ENCODE measurements around the gene SLC35G6.

SLC35G6 gene

GRCh38 chr17:7442142-7442541, 39.1 kb upstream of the SLC35G6 start:
- no peak overlapping the region for H2AFZ ChIP-seq (ENCODE audit: low read depth, low read length)
- H3K36me3 ChIP-seq (ENCODE audit: insufficient read depth, low read length), result no peaks in the 10 kb centered on the region
- peaks cover 18% of the 10 kb centered on the region for H3K27me3 ChIP-seq (ENCODE audit: insufficient read depth, low read length)

GRCh38 chr17:7443499-7444485, 37.5 kb upstream of the SLC35G6 start:
- Histone ChIP-seq H3K9me3 (ENCODE audit: low read length) (no peaks in the 10 kb centered on the region), H3K36me3 (ENCODE audit: insufficient read depth, low read length) (no peaks in the 10 kb centered on the region), H3K4me1 (ENCODE audit: insufficient read depth, low read length) (peaks cover 24% of the 10 kb centered on the region), H3K27me3 (ENCODE audit: insufficient read depth, low read length) (peaks cover 5% of the 10 kb centered on the region), H3K4me3 (ENCODE audit: low read length) (no peak overlapping the region), H2AFZ (ENCODE audit: low read depth, low read length) (no peak overlapping the region)

More at GRCh38 chr17:7442142-7442541, 39.1 kb upstream of the SLC35G6 start:
- H3K9me3 ChIP-seq (ENCODE audit: low read length), result no peaks in the 10 kb centered on the region
- H3K4me3 ChIP-seq (ENCODE audit: low read length), result no peak overlapping the region
- peaks cover 37% of the 10 kb centered on the region for H3K4me1 ChIP-seq (ENCODE audit: insufficient read depth, low read length)

DNA sequence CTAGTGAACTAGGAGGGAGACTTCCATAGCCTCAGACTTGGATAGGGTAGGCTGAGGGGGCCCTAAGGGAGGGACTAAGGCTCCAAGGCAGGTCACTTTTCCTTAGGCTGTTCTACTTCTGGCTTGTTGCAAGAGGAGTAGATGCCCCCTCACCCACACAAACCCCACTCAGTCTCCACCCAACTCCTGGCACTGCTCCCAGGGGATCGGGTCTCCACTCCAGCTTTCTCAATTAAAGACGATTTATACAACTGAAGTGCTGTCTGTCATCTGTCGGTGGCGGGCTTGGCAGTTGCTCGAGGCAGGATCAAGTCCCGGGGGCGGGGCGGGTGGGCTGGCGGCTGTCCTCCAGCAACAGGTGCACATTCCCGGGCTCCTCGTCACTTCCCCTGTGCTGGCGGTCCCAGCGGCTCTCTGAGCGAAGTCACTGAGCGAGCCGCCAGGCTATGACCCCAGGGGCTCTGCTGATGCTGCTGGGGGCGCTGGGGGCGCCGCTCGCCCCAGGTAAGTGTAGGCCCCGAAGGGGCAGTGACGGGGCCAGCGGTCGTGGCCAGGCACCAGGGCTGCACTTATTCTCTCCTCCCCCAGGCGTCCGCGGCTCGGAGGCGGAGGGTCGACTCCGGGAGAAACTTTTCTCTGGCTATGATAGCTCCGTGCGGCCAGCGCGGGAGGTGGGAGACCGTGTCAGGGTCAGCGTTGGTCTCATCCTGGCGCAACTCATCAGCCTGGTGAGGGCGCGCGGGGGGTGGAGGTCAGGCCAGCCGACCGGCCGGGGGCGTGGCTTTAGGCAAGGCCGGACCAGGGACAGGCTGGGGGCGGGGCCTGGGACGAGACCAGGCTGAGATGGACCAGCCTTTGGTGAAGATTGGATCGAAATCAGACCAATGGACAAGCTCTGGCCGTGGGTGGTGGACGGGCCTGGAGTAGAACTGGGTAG, 36.3 kb upstream of the SLC35G6 start, which contains the start of gene CHRNB1:
CHRNB1 (plus strand) TSS at position 380 of the 937 bp plus-strand sequence; CDS start at position 447, 67 bp downstream.
- Histone ChIP-seq H3K9me3 (ENCODE audit: low read length) (no peaks in the 10 kb centered on the region), H3K27me3 (ENCODE audit: insufficient read depth, low read length) (no peaks in the 10 kb centered on the region), H3K4me3 (ENCODE audit: low read length) (peak within 1 kb of the TSS; percentile 40), H3K36me3 (ENCODE audit: insufficient read depth, low read length) (no peaks in the 10 kb centered on the region), H2AFZ (ENCODE audit: low read depth, low read length) (peak within 1 kb of the TSS; percentile 29), H3K4me1 (ENCODE audit: insufficient read depth, low read length) (peaks cover 15% of the 10 kb centered on the region)

DNA sequence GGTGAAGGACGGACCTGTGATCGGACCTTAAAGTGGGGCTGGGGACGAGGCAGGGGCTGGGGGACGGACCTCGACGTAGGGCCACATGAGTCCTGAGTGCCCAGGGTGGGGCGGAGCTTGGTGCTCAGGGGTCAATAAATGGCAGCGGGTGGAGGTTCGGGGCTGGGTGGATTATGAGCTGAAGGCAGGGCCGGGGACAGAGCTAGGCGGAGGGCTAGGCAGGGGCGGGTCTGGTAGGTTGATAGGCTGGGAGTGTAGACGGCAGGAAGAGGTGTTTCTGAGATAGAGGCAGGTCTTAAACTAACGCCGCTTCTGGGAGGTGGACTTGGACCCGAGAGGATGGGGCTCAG, 35.7 kb upstream of the SLC35G6 start:
- Histone ChIP-seq H3K4me1 (ENCODE audit: insufficient read depth, low read length) (peaks cover 11% of the 10 kb centered on the region), H3K27me3 (ENCODE audit: insufficient read depth, low read length) (no peaks in the 10 kb centered on the region), H3K36me3 (ENCODE audit: insufficient read depth, low read length) (no peaks in the 10 kb centered on the region), H3K9me3 (ENCODE audit: low read length) (no peaks in the 10 kb centered on the region), H2AFZ (ENCODE audit: low read depth, low read length) (peak overlapping the region; percentile 29), H3K4me3 (ENCODE audit: low read length) (peak overlapping the region; percentile 40)

GRCh38 chr17:7448461-7448860, 32.8 kb upstream of the SLC35G6 start:
- Histone ChIP-seq H3K4me3 (ENCODE audit: low read length) (no peak overlapping the region), H2AFZ (ENCODE audit: low read depth, low read length) (no peak overlapping the region), H3K4me1 (ENCODE audit: insufficient read depth, low read length) (peaks cover 2% of the 10 kb centered on the region), H3K9me3 (ENCODE audit: low read length) (no peaks in the 10 kb centered on the region), H3K36me3 (ENCODE audit: insufficient read depth, low read length) (no peaks in the 10 kb centered on the region), H3K27me3 (ENCODE audit: insufficient read depth, low read length) (no peaks in the 10 kb centered on the region)

DNA sequence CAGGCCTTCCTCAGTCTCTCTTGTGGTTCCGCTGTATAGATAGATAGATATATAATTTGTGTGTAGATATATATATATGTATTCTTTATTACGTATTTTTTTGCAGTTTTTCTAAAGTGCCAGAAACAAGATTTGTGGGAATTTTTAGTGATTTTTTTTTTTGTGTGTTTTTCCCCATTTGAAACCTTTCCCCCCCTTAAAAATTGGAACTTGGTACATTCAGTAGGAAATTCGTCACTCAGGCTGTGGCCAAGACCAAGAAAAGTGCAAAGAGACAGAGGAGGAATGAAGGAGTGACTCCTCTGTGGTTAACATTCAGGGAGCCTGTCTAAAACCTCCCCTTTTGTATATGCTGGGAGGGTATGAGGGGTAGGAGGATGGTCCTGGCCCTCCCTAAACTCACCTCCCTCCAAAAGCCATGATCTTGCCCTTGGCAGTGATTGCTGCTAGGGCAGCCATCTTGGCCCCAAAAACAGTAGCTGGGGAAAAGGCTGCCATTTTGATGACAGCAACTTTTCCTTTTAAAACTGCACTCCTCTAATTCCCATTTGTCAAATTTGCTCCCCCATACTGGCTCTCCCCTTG, 21.2 kb upstream of the SLC35G6 start:
- no peaks in the 10 kb centered on the region for H3K4me1 ChIP-seq (ENCODE audit: insufficient read depth, low read length)
- peaks cover 17% of the 10 kb centered on the region for H3K36me3 ChIP-seq (ENCODE audit: insufficient read depth, low read length)
- H3K9me3 ChIP-seq (ENCODE audit: low read length), result no peaks in the 10 kb centered on the region
- H3K27me3 ChIP-seq (ENCODE audit: insufficient read depth, low read length), result no peaks in the 10 kb centered on the region
- H2AFZ ChIP-seq (ENCODE audit: low read depth, low read length), result no peak overlapping the region
- H3K4me3 ChIP-seq (ENCODE audit: low read length), result no peak overlapping the region

DNA sequence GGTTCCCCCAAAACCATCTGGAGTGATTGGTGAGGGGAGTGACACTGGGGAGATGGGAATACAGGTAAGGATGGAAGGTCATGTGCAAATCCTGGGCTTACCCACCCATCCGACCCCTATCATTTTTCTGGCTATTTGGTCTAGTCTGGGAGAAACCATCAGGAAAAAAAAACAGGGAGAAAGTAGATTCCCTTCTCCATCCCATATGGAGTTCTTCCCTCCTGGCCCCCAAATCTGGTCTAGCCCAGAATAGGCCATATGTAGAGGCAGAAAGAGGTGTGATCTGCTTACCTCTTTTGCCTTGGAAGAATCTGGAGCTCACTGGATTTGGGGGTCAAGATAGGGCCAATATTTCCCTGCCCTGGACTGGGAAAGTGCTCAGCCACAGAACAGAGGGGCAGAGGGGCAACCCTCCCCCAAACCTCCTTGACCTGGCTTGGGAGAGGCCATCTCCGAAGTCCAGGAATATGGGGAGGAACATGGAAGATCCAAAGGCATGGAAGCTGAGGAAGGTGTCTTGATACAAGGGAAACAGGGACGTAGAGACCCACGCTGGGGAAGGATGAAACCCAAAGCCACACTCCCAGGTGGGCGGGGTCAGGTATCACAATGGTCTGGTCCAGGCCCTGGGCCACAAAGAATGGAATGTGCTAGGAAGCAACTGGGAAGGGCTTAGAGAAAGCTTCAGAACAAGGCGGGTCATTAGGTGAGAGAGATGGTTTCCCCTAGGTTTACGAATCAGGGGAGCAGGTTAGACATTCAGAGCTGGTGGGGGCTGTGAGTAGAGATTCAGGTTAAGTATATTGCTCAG, 20.2 kb upstream of the SLC35G6 start:
- Histone ChIP-seq H3K27me3 (ENCODE audit: insufficient read depth, low read length) (no peaks in the 10 kb centered on the region), H3K4me1 (ENCODE audit: insufficient read depth, low read length) (no peaks in the 10 kb centered on the region), H3K4me3 (ENCODE audit: low read length) (no peak overlapping the region), H3K36me3 (ENCODE audit: insufficient read depth, low read length) (peaks cover 17% of the 10 kb centered on the region), H3K9me3 (ENCODE audit: low read length) (no peaks in the 10 kb centered on the region), H2AFZ (ENCODE audit: low read depth, low read length) (no peak overlapping the region)

DNA sequence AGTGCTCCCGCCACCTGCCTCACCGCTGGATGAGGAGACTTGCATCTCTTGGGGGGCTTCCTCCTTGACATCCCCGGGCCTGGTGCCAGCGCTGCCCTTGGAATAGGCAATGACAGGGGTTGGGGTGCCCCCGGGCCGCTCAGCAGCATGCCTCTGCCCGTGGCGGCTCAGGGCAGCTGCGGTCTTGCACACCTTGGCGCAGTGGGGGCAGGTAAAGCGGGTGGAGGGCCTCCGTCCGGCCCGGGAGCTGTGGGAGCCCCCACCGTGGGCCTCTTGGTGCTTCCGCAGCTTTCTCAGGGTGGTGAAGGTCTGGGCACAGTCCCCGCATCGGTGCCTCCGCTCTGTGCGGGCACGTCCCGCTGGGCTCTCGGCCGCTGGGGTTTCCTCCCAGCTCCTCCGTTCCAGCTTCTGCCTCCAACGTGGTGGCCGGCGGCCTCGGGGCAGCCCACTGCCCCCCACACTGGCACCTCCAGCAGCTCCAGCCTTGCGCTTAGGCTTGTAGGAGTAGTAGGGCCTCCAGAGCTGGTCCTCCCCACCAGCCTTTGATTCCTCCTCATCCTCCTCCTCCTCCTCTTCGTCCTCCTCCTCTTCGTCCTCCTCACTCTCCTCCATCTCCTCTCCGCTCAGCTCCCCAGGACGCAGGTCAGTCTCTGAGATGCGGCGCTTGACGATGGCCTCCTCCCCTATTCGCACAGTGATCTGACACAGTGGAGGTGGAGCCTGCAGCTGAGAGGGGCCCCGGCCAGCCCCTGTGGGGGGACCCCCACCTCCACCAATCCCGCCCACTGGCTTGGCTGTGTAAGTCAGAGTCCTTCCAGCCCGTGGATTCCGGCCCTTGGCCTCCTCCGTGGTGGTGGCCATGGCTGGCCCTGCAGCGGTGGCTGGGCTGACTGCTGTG, 18.5 kb upstream of the SLC35G6 start:
- Histone ChIP-seq H3K4me1 (ENCODE audit: insufficient read depth, low read length) (peaks cover 10% of the 10 kb centered on the region), H3K4me3 (ENCODE audit: low read length) (no peak overlapping the region), H3K36me3 (ENCODE audit: insufficient read depth, low read length) (peaks cover 22% of the 10 kb centered on the region), H3K27me3 (ENCODE audit: insufficient read depth, low read length) (no peaks in the 10 kb centered on the region), H3K9me3 (ENCODE audit: low read length) (no peaks in the 10 kb centered on the region), H2AFZ (ENCODE audit: low read depth, low read length) (no peak overlapping the region)

GRCh38 chr17:7463372-7463846, 17.8 kb upstream of the SLC35G6 start:
- H3K36me3 ChIP-seq (ENCODE audit: insufficient read depth, low read length), result peaks cover 22% of the 10 kb centered on the region

GRCh38 chr17:7464081-7464480, 17.2 kb upstream of the SLC35G6 start:
- H2AFZ ChIP-seq (ENCODE audit: low read depth, low read length), result no peak overlapping the region
- H3K4me1 ChIP-seq (ENCODE audit: insufficient read depth, low read length), result peaks cover 16% of the 10 kb centered on the region
- no peaks in the 10 kb centered on the region for H3K27me3 ChIP-seq (ENCODE audit: insufficient read depth, low read length)
- no peak overlapping the region for H3K4me3 ChIP-seq (ENCODE audit: low read length)
- H3K9me3 ChIP-seq (ENCODE audit: low read length), result no peaks in the 10 kb centered on the region
- H3K36me3 ChIP-seq (ENCODE audit: insufficient read depth, low read length), result peaks cover 22% of the 10 kb centered on the region

More at GRCh38 chr17:7463372-7463846, 17.8 kb upstream of the SLC35G6 start:
- Histone ChIP-seq H3K27me3 (ENCODE audit: insufficient read depth, low read length) (no peaks in the 10 kb centered on the region), H3K4me3 (ENCODE audit: low read length) (no peak overlapping the region), H2AFZ (ENCODE audit: low read depth, low read length) (no peak overlapping the region), H3K9me3 (ENCODE audit: low read length) (no peaks in the 10 kb centered on the region), H3K4me1 (ENCODE audit: insufficient read depth, low read length) (peaks cover 15% of the 10 kb centered on the region)

DNA sequence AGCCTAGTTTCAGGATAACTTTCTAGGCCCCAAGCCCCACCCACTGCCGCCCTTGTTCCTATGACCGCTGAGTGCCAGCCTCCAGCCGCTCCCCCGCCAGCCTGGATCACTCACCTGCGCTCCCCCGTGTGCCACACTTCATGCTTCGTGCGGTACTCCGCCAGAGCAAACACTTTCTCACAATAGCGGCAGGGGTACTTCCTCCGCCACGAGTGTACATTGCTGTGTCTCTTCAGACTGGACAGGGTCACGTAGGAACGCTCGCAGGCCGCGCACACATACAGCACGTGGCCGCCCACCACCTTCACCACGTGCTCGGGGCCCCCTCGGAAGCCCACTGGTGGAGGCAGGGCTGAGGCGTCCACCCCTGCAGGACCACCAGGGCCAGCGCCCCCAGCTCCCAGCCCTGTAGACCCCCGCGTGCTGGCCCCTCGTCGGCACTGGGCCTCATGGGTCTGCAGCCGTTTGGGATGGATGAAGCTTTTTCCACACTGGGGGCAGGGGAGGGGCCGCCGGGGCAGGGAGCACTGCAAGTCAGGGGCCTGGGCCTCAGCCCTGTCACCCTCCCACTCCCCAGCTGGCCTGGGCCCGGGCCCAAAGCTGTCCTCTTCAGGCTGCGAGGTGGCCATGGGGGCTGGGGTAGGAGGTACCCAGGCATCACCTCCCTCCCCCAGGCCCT, 15.5 kb upstream of the SLC35G6 start:
- Histone ChIP-seq H3K9me3 (ENCODE audit: low read length) (no peaks in the 10 kb centered on the region), H3K36me3 (ENCODE audit: insufficient read depth, low read length) (peaks cover 22% of the 10 kb centered on the region), H2AFZ (ENCODE audit: low read depth, low read length) (no peak overlapping the region), H3K4me1 (ENCODE audit: insufficient read depth, low read length) (peaks cover 16% of the 10 kb centered on the region), H3K4me3 (ENCODE audit: low read length) (no peak overlapping the region), H3K27me3 (ENCODE audit: insufficient read depth, low read length) (no peaks in the 10 kb centered on the region)

Data from neuron (in vitro differentiated cells).